GM21381 (cell line): ENCODE measurements around the gene IFNLR1.
A peak's percentile ranks its signal among the peaks of the same experiment; 100 is the strongest.

Experiments used
- ATAC-seq: cut with Tn5 transposase; IDR thresholded peaks from one replicate; pipeline ENCODE4 v1.9.1; 2021; ENCODE audit warnings: mild to moderate bottlenecking, moderate library complexity; ENCODE audit not compliant: unreplicated experiment

IFNLR1 gene

DNA sequence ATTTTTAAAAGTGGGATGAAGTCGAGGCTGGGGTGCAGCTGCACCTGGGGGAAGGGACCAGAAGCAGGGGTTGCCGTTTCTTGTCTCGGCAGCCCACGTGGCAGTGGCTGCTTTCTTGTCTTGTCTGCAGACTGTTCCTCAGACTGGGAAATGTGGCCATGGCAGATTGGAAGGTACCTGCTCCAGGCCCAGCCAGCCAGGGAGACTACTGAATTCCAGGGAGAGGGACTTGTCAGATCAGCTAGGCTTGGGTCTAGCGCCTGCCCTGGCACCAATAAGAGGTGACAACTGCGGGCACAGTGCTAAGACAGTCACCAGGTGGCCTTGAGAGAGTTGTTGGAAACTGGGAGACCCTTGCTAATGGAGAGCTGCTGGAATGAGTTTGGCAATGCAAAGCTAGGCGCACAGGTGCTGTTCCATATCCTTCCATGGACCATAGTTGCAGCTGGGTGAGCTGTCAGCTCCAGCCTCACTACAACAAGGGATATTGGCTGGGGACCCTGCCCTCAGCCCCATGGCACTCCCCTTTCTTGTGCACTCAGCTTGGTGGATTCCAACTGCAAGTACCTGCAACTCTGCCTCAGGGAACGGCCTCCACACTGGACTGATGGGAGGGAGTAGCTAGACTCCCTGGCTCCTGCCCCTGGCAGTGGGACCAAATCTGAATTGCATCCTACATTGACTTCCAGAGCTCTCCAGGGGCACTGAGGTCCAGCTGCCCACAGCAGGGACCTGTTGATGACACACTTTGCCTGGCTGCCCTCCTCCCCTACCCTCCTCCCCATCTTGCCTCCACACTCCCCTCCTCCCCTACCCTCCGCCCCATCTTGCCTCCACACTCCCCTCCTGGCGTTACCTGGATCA lies 34.2 kb downstream of the IFNLR1 start:
- no peak for ATAC-seq

DNA sequence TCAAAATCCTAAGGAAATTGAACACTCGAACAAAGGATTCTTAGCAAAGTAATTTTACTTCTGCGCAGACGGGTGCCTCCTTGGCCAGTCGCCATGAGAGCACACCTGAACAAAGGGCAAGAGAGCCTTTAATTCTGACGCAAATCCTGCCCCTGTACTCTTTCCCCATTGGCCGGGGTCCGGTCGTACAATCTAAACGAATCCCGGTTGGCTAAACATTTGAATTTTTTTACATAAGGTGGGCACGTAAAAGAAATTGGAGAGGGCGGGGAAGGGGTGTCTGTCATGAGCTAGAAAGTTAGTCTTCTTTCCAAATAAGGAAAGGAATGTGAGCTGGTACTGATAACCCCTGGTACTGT lies 35.9 kb downstream of the IFNLR1 start:
- ATAC-seq = no peak

DNA sequence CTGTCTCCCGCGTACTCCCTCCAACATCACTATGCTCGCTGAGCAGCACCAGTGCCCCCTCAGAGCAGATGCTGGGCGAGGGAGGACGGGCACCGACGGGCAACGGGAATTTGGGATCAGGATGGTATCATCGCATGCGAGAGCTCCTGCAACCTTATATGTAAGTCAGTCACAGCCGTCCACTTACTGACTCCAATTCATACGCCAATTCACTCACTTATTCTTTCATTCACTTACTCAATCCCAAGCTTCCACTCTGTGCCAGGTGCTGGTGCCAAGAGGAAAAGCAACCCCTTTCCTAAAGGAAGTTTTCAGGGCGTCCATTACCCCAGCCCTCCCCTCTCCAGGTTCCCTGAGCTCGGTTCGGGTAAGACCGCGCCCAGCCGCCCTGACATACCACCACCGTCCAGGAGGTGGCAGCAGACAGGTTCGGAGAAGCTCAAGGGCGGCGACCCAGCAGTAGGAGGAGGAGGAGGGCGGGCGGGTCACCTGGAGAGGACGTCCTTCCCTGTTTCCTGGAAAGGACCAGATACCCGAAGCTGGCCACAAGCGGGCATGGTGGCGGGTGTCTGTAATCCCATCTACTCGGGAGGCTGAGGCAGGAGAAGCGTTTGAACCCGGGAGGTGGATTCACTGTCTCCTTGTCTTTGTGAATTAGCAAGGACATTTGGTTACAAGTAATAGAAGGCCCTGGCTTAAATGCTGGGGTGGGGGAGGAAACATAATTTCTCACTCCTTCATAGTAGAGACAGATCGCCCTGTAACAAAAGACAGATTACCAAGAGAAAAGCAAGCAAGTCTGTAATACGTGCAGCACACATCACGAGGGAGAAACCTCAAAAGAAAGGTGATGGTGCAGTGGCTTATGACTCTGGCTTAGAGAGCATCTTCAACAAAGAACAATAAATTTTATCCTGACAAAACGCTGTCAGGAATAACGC lies 36.6 kb downstream of the IFNLR1 start:
- ATAC-seq = peak; percentile 81

DNA sequence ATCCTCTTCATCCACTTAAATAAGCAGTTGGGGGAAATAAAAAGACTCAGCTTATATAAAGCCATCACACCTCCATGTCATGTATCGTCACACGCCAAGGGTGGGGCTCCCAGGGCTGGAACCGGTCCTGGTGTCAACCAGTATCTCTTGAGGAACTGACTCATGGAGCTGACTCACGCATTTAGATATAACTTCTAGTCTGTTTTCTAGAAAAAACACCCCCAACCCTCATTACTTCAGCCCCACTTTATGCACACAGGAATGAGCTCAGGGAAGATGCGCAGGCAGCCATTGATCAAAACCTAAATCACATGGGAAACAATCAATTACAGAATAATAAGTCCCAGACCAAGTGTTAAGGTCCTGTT lies 37.2 kb downstream of the IFNLR1 start:
- ATAC-seq = no peak

DNA sequence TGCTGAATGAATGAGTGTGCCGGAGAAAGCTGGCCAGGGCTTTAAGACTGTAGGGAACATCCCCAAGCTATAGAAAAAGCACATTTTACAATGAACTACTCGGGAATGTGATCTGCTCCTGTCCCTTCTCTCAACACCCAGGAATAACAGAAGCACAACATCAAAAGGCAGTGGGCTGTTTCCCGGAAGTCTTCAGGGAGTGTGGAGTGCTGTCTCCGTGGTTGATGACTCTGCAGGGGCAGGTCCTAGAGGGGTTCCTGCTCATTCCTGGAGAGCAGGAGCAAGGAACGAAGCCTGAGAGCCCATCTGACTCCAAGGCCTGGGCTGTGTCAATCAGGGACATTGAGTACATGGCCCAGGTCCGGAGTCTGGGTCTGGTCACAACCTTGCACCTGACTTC lies 39.3 kb downstream of the IFNLR1 start:
- no peak for ATAC-seq

DNA sequence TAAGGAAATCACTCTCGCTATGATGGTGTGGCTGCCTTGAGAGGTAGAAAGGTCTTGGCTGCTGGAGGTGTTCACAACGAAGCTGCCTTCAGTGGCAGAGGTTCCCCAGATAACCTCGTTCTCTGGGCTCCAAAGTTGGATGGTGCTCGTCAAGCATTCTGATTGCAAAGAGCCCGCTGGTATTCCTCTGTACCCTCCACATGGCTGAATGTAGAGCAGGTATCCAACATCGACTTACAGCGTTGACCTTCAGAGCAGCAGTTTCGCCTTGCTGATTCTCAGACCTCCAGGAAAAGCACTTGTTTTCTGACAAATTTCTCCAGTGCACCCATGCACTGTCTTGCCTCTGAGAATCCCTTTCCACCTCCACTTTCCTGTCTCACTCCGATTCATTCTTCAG lies 39.9 kb downstream of the IFNLR1 start:
- ATAC-seq = no peak

DNA sequence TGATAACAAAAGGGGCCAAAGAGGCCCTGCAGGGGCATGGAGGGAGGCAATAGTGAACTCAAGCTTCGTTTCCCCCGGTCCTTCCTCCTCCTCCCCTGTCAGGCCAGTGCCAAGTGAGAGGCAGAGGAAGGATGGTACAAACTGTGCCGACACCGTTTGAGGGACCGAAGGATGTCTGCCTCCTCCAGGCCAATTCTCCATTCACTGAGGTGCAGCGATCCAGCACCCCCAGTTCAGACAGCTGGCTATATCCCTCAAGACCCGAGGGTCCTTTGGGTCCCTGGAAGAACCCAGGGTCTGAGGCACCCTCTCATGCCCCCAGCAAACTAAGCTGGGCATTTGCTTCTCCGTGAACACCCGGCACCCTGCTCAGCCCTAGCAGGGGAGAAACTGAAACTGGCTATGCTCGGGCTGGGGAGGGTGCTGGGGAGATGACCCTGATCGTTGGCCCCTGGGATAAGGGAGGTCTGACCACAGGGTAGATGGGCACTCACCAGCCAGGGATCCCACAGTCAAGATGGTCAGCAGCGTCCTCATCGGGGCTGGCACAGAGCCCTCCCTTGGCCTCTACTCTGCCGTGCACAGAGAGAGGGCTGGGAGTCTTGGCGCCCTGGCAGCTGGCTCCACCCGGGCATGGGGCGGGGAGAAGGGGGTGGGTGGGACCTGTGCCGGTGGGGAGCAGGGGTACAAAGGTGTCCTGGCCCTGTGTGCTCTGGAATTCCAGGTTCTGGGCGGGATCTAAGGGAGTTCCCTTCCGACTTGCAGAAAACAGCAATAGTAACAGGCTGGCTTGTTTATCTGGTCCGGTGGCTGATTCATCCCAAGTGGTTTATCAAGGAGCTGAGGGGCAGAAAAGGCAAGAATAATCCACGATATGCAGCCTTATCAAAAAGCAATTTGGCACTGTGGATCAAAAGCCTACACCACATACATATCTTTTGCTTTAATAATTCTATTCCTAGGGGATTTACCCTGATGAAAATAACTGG lies 44.2 kb downstream of the IFNLR1 start, which contains the start of gene IL22RA1:
Gene IL22RA1, minus strand, starts transcription at position 595 of the 989 bp plus-strand sequence. Its CDS starts 58 bp downstream, at position 537.
- no peak for ATAC-seq

DNA sequence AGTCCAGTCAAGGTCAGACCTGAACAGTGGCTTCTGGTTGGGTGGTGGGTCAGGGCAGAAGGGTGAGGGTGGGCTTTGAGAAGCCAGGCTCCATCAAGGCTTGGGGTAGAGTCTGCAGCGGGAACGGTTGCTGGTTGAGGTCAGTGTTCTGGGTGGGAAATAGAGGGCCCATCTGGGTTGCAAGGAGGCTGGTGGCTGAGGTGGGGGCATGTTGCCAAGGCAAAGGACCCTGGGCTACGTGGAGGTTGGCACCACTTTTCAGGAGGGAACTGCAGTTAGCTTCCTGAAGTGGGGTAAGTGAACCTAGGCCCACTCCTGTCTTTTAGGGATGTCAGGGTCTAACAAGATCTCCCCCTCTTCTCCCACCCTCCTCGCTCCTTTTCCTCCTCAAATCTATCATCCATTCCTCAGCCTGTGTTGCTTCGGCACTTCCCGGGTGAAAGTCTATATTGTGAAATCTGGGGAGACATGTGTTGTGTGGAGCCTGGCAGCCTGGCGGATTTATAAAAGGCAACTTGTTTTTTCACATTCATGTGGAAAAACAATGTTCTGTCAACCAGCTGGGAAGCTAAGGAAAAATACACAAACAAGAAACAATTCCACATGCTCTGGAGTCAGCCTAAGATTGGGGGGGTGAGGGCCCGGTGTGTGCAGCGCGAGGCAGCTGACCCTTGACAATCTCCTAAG lies 45.6 kb downstream of the IFNLR1 start:
- ATAC-seq = no peak

DNA sequence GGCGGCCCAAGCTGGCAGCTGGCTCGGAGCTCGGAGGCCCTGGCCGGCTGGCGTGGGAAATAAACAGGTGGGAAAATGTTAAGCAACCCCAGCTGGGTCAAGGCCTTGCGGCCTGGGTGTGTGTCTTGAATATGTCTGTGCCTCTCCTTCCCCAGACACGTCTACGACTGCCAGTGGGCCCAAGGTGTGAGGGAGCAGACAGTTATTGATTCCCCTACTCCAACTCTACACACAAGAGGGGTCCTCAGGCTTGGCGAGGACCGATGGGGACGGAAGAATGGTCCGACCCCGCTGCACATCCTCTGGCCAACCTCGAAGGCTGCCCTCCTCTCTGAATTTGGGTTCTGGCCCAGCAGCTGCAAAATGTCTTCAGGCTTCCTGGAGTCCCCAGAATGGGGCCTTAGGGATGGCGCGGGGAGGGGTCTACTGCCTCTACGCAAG lies 46.3 kb downstream of the IFNLR1 start:
- no peak for ATAC-seq

DNA sequence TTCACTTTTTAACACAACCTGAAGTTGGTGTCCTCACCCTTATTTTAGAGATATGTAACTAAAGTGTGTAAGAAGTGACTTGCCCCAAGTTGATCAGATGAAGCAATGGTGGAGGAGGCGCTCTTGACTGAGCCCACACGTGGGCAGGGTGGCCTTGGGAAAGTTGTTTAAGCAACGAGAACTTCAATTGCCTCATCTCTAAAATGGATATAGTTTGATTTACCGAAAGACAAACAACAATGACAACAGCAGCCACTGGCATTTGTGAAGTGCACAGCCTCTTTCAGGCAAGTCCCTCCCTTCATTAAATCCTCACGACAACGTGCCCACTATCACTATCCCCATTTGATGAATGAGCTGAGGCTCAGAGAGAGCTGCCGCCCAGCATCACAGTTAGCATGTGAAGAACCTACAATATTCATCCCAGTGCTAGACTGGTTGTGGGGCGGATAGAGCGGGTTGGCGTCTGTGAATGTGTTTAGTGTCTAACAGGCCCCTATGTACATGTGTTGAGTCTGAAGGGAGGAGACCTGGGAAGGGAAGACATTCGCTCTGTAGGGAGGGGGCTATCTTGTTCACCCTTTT lies 47.2 kb downstream of the IFNLR1 start:
- no peak for ATAC-seq

DNA sequence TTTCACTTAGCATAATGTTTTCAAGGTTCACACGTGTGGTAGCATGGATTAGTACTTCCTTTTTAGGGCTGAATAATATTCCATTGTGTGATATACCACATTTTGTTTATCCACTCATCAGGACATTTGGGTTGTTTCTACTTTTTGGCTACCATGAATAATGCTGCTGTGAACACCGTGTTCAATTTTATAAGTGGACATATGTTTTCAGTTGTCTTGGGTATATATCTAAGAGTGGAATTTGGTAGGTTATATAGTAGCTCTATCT lies 47.9 kb downstream of the IFNLR1 start:
- no peak for ATAC-seq

DNA sequence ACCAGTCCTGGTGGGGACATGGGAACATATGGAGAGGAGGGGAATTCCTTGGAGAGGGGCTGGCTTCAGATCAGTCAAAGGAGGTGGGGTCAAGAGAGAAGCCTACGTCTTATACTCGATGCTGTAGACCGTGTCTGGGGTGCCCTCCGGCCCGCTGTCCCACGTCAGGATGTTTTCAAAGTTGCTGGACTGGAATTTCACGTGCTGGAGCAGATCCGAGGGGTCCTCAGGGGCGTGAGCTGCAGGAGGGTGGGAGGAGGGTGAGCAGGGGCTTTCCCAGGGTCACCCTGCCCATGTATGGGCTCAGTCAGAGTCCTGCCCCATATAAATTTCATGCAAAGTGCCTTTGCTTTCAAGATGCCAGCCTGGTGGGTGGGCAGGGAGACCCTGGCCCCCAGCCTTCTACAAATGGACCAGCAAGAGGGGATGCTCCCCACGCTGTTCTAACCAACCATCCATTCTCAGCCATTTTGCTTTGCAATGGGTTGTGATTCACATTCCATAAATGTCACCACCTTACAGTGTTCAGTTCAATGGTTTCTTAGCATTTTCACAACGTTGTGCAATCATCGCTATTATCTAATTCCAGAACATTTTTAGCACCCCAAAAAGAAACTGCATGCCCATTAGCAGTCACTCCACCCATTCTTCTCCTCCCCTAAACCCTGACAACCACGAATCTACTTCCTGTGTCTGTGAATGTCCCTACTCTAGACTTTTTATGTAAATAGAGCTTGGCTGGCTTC lies 48.4 kb downstream of the IFNLR1 start:
- no peak for ATAC-seq

DNA sequence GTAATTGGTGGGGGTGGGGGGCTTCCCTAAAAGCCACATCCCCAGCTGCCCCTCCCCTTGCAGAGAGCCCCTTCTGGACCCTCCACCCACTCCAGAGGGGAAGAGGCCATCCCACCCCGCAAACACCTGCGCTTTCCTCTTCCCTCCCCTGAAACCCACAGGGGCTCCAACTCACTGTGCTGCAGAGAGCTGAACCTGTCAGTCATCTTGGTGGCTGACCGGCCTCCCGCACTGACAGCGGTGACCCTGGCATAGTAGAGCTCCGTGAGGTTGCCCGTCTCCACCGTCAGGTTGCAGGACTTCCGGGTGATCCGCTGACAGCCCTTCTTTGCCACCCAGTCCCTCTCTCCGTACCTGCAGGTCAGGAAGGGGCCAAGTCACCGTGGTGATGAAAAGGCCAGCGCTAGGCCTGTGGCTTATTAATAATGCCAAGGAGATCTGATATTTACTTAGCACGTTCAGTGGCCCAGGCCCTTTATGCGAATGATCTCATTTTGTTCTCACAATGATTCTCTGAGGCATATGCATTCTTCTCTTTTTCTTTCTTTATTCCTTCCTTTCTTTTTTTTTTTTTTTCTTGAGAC lies 50.0 kb downstream of the IFNLR1 start:
- no peak for ATAC-seq

DNA sequence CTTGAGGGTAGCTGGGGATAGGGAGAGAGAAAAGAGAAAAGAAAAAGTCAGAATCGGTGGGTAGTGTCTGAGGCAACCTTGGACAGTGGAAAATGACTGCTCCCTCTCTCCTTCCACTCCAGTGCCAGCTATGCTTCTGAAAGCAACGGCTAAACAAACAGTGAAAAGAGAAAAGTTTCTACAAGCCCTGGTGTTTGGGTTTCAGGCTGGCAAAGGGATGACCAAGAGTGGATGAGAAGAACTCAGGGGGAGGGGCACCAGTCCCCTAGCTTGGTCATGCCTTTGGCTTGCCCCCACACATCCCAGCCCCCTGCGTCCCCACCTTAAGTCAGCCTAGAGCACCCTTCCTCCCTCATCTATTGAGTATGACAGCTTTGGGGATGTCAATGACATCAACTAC lies 52.7 kb downstream of the IFNLR1 start:
- ATAC-seq = no peak

DNA sequence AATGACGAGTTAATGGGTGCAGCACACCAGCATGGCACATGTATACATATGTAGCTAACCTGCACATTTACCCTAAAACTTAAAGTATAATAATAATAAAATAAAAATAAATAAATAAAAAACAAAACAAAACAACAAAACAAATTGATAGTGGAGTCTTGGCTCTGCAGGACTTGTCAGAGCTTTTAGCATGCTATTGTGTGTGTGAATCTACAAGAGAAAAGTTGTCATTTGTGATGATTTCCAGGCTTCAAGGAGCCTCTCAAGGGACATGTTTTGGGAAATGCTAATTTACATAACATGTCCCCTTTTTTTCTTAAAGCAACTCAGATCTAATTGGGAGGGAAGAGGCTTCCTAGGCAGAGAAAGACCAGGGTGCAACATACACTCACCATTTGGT lies 53.3 kb downstream of the IFNLR1 start:
- no peak for ATAC-seq

DNA sequence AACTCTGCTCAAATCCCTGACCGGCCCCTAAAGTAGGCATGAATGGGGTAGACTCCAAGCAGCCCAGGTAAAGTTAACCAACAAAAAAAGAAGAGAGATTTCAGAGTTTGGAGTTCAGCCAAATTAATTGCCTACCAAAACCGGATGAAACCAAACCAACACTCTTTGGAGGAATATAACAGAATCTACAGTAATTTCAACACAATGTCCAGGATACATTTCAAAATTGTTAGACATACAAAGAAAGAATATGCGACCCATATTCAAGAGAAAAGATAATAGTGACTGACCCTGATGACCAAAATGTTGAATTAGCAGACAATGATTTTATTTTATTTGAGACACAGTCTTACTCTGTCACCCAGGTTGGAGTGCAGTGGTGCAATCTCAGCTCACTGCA lies 56.7 kb downstream of the IFNLR1 start:
- no peak for ATAC-seq

DNA sequence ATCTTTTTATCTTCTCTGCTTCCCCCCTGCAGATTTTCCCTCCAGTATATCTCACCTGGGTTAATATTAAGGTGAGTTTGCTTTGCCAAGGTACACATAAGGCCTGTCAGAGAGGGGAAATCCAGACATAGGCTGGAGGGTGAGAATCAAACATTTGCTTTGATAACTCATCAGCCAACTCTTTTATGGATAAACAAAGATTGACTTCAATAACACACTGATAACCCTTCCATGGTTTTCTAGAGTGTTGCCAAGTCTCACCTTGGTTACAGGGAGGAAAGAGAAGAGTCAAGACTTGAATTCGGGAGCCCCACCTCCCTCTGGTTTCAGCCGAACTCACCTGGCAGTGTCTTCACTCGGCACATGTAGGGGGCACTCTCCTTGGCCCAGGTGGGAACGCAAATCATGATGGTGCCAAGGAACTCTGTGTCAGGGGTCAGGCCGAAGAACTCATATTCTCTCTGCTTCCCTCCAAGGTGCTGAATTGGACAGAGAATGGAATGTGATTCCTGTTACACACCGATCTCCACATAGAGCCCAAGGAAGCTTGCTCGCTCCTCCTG lies 59.2 kb downstream of the IFNLR1 start:
- ATAC-seq = no peak

DNA sequence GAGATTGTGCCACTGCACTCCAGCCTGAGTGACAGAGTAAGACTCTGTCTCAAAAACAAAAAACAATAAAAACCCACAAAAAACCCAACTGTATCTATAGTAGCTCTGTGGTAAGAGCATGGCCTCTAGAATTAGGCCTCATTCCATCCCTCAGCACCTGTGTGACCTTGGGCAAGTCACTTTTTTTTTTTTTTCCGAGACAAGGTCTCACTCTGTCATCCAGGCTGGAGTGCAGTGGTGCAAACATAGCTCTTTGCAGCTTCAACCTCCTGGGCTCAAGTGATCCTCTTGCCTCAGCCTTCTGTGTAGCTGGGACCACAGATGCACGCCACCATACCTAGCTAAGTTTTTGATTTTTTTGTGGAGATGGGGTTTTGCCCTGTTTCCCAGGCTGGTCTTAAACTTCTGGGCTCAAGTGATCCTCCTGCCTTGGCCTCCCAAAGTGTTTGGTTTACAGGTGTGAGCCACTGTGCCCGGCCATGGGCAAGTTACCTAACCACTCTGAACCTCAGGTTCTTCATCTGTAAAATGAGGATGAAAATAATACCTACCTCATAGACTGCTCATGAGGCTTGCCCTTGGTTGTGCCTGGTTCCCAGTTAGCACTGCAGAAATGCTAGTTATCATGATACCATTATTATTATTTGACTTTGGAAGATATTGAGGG lies 59.8 kb downstream of the IFNLR1 start:
- ATAC-seq = no peak
